Measurements from ENCODE around the gene ASCL5.

ASCL5 gene

GRCh38 chr1:201149400-201149799 lies 22.4 kb upstream of the ASCL5 start:
- H3K27ac ChIP-seq (ENCODE audit: low read depth, low read length, severe bottlenecking): no peak overlapping the region
- peaks cover 83% of the 10 kb centered on the region for H3K36me3 ChIP-seq (ENCODE audit: control insufficient read depth, insufficient read depth, low read length)
- H3K4me3 ChIP-seq (ENCODE audit: extremely low read depth, insufficient read depth, low read length, poor library complexity, severe bottlenecking): no peak overlapping the region
- H3K4me1 ChIP-seq (ENCODE audit: control insufficient read depth, insufficient read depth, low read length, poor library complexity, severe bottlenecking): peaks cover 5% of the 10 kb centered on the region
- WGBS, 2 experiments (ENCODE audit: insufficient coverage in 2 of 2): 91 to 93% methylated on average over 4 of the region's 4 CpGs
- no peaks in the 10 kb centered on the region for H3K9me3 ChIP-seq (ENCODE audit: control insufficient read depth, low read length)

GRCh38 chr1:201147396-201148015 lies 20.5 kb upstream of the ASCL5 start:
- Histone ChIP-seq H3K36me3 (ENCODE audit: control insufficient read depth, insufficient read depth, low read length) (peaks cover 99% of the 10 kb centered on the region), H3K27ac (ENCODE audit: low read depth, low read length, severe bottlenecking) (no peak overlapping the region), H3K4me3 (ENCODE audit: extremely low read depth, insufficient read depth, low read length, poor library complexity, severe bottlenecking) (no peak overlapping the region), H3K4me1 (ENCODE audit: control insufficient read depth, insufficient read depth, low read length, poor library complexity, severe bottlenecking) (no peaks in the 10 kb centered on the region), H3K9me3 (ENCODE audit: control insufficient read depth, low read length) (no peaks in the 10 kb centered on the region)
- 86 to 95% methylated on average over 2 to 11 of the region's 13 CpGs for WGBS, 2 experiments (ENCODE audit: insufficient coverage in 2 of 2)

- no peaks in the 10 kb centered on the region for H3K4me1 ChIP-seq (ENCODE audit: control insufficient read depth, insufficient read depth, low read length, poor library complexity, severe bottlenecking)
- no peak overlapping the region for H3K27ac ChIP-seq (ENCODE audit: low read depth, low read length, severe bottlenecking)
- H3K4me3 ChIP-seq (ENCODE audit: extremely low read depth, insufficient read depth, low read length, poor library complexity, severe bottlenecking): no peak overlapping the region
- no peaks in the 10 kb centered on the region for H3K9me3 ChIP-seq (ENCODE audit: control insufficient read depth, low read length)
- peaks cover 99% of the 10 kb centered on the region for H3K36me3 ChIP-seq (ENCODE audit: control insufficient read depth, insufficient read depth, low read length)
- 90 to 92% methylated on average over 16 of the region's 17 CpGs for WGBS, 2 experiments (ENCODE audit: insufficient coverage in 2 of 2)
Observed at GRCh38 chr1:201146626-201147390, 19.8 kb upstream of the ASCL5 start.

GRCh38 chr1:201145816-201146215 lies 18.8 kb upstream of the ASCL5 start:
- H3K9me3 ChIP-seq (ENCODE audit: control insufficient read depth, low read length): no peaks in the 10 kb centered on the region
- H3K36me3 ChIP-seq (ENCODE audit: control insufficient read depth, insufficient read depth, low read length): peaks cover 99% of the 10 kb centered on the region
- H3K4me1 ChIP-seq (ENCODE audit: control insufficient read depth, insufficient read depth, low read length, poor library complexity, severe bottlenecking): peaks cover 1% of the 10 kb centered on the region
- WGBS, 2 experiments (ENCODE audit: insufficient coverage in 2 of 2): 94 to 100% methylated on average over 5 to 6 of the region's 7 CpGs
- no peak overlapping the region for H3K4me3 ChIP-seq (ENCODE audit: extremely low read depth, insufficient read depth, low read length, poor library complexity, severe bottlenecking)
- no peak overlapping the region for H3K27ac ChIP-seq (ENCODE audit: low read depth, low read length, severe bottlenecking)

GRCh38 chr1:201145132-201145531 lies 18.1 kb upstream of the ASCL5 start:
- Histone ChIP-seq H3K9me3 (ENCODE audit: control insufficient read depth, low read length) (no peaks in the 10 kb centered on the region), H3K4me1 (ENCODE audit: control insufficient read depth, insufficient read depth, low read length, poor library complexity, severe bottlenecking) (peaks cover 7% of the 10 kb centered on the region), H3K36me3 (ENCODE audit: control insufficient read depth, insufficient read depth, low read length) (peaks cover 98% of the 10 kb centered on the region), H3K27ac (ENCODE audit: low read depth, low read length, severe bottlenecking) (no peak overlapping the region), H3K4me3 (ENCODE audit: extremely low read depth, insufficient read depth, low read length, poor library complexity, severe bottlenecking) (no peak overlapping the region)
- WGBS, 2 experiments (ENCODE audit: insufficient coverage in 2 of 2): 94 to 100% methylated on average over 2 to 3 of the region's 3 CpGs

- Histone ChIP-seq H3K36me3 (ENCODE audit: control insufficient read depth, insufficient read depth, low read length) (peaks cover 98% of the 10 kb centered on the region), H3K4me3 (ENCODE audit: extremely low read depth, insufficient read depth, low read length, poor library complexity, severe bottlenecking) (no peak overlapping the region), H3K27ac (ENCODE audit: low read depth, low read length, severe bottlenecking) (no peak overlapping the region), H3K9me3 (ENCODE audit: control insufficient read depth, low read length) (no peaks in the 10 kb centered on the region), H3K4me1 (ENCODE audit: control insufficient read depth, insufficient read depth, low read length, poor library complexity, severe bottlenecking) (peaks cover 7% of the 10 kb centered on the region)
- WGBS, 2 experiments (ENCODE audit: insufficient coverage in 2 of 2): 70 to 80% methylated on average over 4 to 5 of the region's 5 CpGs
Observed at GRCh38 chr1:201144701-201145100, 17.7 kb upstream of the ASCL5 start.

GRCh38 chr1:201143726-201144635 lies 17.0 kb upstream of the ASCL5 start:
- Histone ChIP-seq H3K36me3 (ENCODE audit: control insufficient read depth, insufficient read depth, low read length) (peaks cover 97% of the 10 kb centered on the region), H3K9me3 (ENCODE audit: control insufficient read depth, low read length) (no peaks in the 10 kb centered on the region), H3K4me1 (ENCODE audit: control insufficient read depth, insufficient read depth, low read length, poor library complexity, severe bottlenecking) (peaks cover 7% of the 10 kb centered on the region), H3K4me3 (ENCODE audit: extremely low read depth, insufficient read depth, low read length, poor library complexity, severe bottlenecking) (no peak overlapping the region), H3K27ac (ENCODE audit: low read depth, low read length, severe bottlenecking) (no peak overlapping the region)
- WGBS, 2 experiments (ENCODE audit: insufficient coverage in 2 of 2): 93 to 94% methylated on average over 13 to 14 of the region's 18 CpGs

GRCh38 chr1:201142849-201143725 lies 16.1 kb upstream of the ASCL5 start:
- H3K4me1 ChIP-seq (ENCODE audit: control insufficient read depth, insufficient read depth, low read length, poor library complexity, severe bottlenecking): peaks cover 9% of the 10 kb centered on the region
- no peak overlapping the region for H3K4me3 ChIP-seq (ENCODE audit: extremely low read depth, insufficient read depth, low read length, poor library complexity, severe bottlenecking)
- H3K36me3 ChIP-seq (ENCODE audit: control insufficient read depth, insufficient read depth, low read length): peaks cover 93% of the 10 kb centered on the region
- no peaks in the 10 kb centered on the region for H3K9me3 ChIP-seq (ENCODE audit: control insufficient read depth, low read length)
- 91 to 96% methylated on average over 11 to 14 of the region's 16 CpGs for WGBS, 2 experiments (ENCODE audit: insufficient coverage in 2 of 2)
- no peak overlapping the region for H3K27ac ChIP-seq (ENCODE audit: low read depth, low read length, severe bottlenecking)

GRCh38 chr1:201142011-201142848 lies 15.2 kb upstream of the ASCL5 start:
- peaks cover 17% of the 10 kb centered on the region for H3K4me1 ChIP-seq (ENCODE audit: control insufficient read depth, insufficient read depth, low read length, poor library complexity, severe bottlenecking)
- H3K9me3 ChIP-seq (ENCODE audit: control insufficient read depth, low read length): no peaks in the 10 kb centered on the region
- peaks cover 90% of the 10 kb centered on the region for H3K36me3 ChIP-seq (ENCODE audit: control insufficient read depth, insufficient read depth, low read length)
- WGBS, 2 experiments (ENCODE audit: insufficient coverage in 2 of 2): 92 to 95% methylated on average over 15 to 16 of the region's 16 CpGs
- H3K4me3 ChIP-seq (ENCODE audit: extremely low read depth, insufficient read depth, low read length, poor library complexity, severe bottlenecking): no peak overlapping the region
- no peak overlapping the region for H3K27ac ChIP-seq (ENCODE audit: low read depth, low read length, severe bottlenecking)

All from mesodermal cell (in vitro differentiated cells).